Stimulated activated CD4-positive, alpha-beta T cell treated with anti-CD3 and anti-CD28 coated beads, Interleukin-2, amount 100 ng/mL, for 24 hours (primary cell): ENCODE measurements around the gene ZMIZ2.
"Not testable (repeated sequence)": the region's sequence is repeated elsewhere in the genome, so short reads cannot be mapped to it uniquely, and the experiment has no call there.

Experiments used
- DNase-seq, 2 donors: peaks; one replicate each; pipeline ENCODE4 v3.0.0-alpha.2; 2020

ZMIZ2 gene

GRCh38 chr7:44748045-44748947, at the start of gene ZMIZ2:
Gene ZMIZ2 (plus strand): TSS chr7:44748847. CDS start chr7:44756250, 7,403 bp downstream.
- peak; percentile 90 to 91 for DNase-seq

- DNase-seq, result not testable (repeated sequence)
Measured at GRCh38 chr7:44699598-44699997, 49.0 kb upstream of the ZMIZ2 start.

- DNase-seq, result no peak
Measured at GRCh38 chr7:44700322-44700721, 48.3 kb upstream of the ZMIZ2 start.

- DNase-seq, result not testable (repeated sequence)
Measured at GRCh38 chr7:44703391-44703790, 45.3 kb upstream of the ZMIZ2 start.

- no peak for DNase-seq
Measured at GRCh38 chr7:44703921-44704320, 44.7 kb upstream of the ZMIZ2 start.

- DNase-seq, result no peak
Measured at GRCh38 chr7:44705434-44705833, 43.2 kb upstream of the ZMIZ2 start.

- DNase-seq, result no peak
Measured at GRCh38 chr7:44706788-44707557, 41.7 kb upstream of the ZMIZ2 start.

- no peak for DNase-seq
Measured at GRCh38 chr7:44707558-44708230, 41.0 kb upstream of the ZMIZ2 start.

- DNase-seq, result no peak
Measured at GRCh38 chr7:44709011-44709915, 39.4 kb upstream of the ZMIZ2 start.

GRCh38 chr7:44709945-44710596, 38.6 kb upstream of the ZMIZ2 start:
- DNase-seq, result no peak

- DNase-seq, result no peak
Measured at GRCh38 chr7:44711528-44711927, 37.1 kb upstream of the ZMIZ2 start.

- no peak for DNase-seq
Measured at GRCh38 chr7:44712012-44712411, 36.6 kb upstream of the ZMIZ2 start.

GRCh38 chr7:44713141-44713540, 35.5 kb upstream of the ZMIZ2 start:
- DNase-seq, result no peak

GRCh38 chr7:44713680-44714335, 34.8 kb upstream of the ZMIZ2 start:
- no peak for DNase-seq

GRCh38 chr7:44716205-44716604, 32.4 kb upstream of the ZMIZ2 start:
- no peak for DNase-seq

GRCh38 chr7:44720301-44720700, 28.3 kb upstream of the ZMIZ2 start:
- DNase-seq, result no peak

GRCh38 chr7:44724276-44724675, 24.4 kb upstream of the ZMIZ2 start:
- no peak for DNase-seq

GRCh38 chr7:44726250-44726649, 22.4 kb upstream of the ZMIZ2 start:
- DNase-seq, result not testable (repeated sequence)

GRCh38 chr7:44727158-44727936, 21.3 kb upstream of the ZMIZ2 start:
- DNase-seq, result no peak

- no peak for DNase-seq
Measured at GRCh38 chr7:44727937-44728262, 20.7 kb upstream of the ZMIZ2 start.
